HG02610 (cell line): ENCODE results near the gene JAK1.
"Not testable (repeated sequence)": the region's sequence is repeated elsewhere in the genome, so short reads cannot be mapped to it uniquely, and the experiment has no call there.

Source experiments
- ATAC-seq: cut with Tn5 transposase; IDR thresholded peaks from one replicate; pipeline ENCODE4 v1.9.1; 2021; ENCODE audit warnings: mild to moderate bottlenecking, moderate library complexity; ENCODE audit not compliant: unreplicated experiment

Gene JAK1

GRCh38 chr1:64966158-64966971 lies at the start of gene JAK1:
TSS of gene JAK1 (minus strand) at chr1:64966549. CDS start at chr1:64886264, 80,285 bp downstream.
- ATAC-seq, result peak; percentile 81

- ATAC-seq, result no peak
Measured at GRCh38 chr1:65014321-65014720, 48.0 kb upstream of the JAK1 start.

DNA sequence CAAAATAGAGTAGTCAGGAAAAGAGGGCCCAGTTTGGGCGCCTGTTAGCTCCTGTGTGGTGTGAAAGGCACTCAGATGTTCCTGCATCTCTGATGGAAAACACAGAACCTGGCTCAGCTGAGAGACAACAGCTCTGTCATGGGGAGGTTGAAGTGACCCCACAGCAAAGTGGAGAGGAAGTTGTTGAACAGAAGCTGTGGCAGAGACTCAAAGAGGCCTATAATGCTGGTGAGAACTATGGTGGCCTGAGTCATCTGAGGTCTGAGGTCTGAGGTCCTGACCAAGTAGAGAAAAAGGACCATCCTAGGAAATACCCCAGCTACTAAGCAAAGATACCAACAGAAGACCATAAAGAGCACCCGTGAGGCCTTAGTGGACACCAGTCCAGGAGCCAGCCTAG lies 45.6 kb upstream of the JAK1 start:
- peak; percentile 72 for ATAC-seq

- no peak for ATAC-seq
Measured at GRCh38 chr1:65009724-65010420, 43.5 kb upstream of the JAK1 start.

GRCh38 chr1:65009176-65009575 lies 42.8 kb upstream of the JAK1 start:
- no peak for ATAC-seq

DNA sequence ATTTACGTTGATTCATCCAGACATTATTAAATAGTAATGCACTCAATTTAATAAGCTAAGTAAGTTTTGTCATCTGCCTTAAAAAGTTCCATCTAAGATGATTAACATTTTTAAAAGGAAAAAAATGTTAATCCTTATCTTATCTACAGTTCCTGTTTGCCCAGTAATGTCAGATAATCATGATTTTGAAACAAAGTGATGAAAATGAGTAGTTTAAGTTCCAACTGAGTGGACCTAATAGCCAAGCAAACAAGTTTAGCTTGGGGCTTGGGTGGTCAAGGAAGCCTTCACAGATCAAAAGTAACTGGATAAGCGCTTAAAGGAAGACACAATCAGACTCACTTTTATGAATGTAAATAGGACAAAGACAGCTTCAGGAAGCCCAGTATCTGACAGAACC lies 40.5 kb upstream of the JAK1 start:
- no peak for ATAC-seq

- no peak for ATAC-seq
Measured at GRCh38 chr1:65003316-65003664, 36.9 kb upstream of the JAK1 start.

GRCh38 chr1:65002508-65003315 lies 36.4 kb upstream of the JAK1 start:
- peak; percentile 87 for ATAC-seq

GRCh38 chr1:65002156-65002507 lies 35.8 kb upstream of the JAK1 start:
- no peak for ATAC-seq

GRCh38 chr1:65001231-65001792 lies 35.0 kb upstream of the JAK1 start:
- ATAC-seq, result no peak

GRCh38 chr1:64998425-64998948 lies 32.1 kb upstream of the JAK1 start:
- not testable (repeated sequence) for ATAC-seq

- ATAC-seq, result no peak
Measured at GRCh38 chr1:64996541-64997257, 30.4 kb upstream of the JAK1 start.

DNA sequence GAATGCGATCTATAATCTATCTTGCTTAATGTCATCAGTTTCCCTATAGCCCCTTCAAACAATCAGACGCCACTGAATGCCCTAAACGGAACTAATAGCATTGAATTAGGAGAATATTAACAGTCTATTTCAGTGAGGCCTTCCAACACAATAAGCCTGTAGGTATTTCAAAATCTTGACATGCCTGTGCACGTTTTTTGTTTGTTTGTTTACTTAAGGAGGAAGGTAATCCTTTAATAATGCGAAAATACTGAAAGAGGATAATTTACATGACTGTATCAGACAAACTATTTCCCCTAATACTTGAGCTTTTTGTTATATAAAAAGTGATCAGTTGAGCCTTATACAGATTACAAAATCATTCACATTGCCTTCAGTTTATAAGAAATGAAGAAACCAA lies 29.0 kb upstream of the JAK1 start:
- no peak for ATAC-seq

DNA sequence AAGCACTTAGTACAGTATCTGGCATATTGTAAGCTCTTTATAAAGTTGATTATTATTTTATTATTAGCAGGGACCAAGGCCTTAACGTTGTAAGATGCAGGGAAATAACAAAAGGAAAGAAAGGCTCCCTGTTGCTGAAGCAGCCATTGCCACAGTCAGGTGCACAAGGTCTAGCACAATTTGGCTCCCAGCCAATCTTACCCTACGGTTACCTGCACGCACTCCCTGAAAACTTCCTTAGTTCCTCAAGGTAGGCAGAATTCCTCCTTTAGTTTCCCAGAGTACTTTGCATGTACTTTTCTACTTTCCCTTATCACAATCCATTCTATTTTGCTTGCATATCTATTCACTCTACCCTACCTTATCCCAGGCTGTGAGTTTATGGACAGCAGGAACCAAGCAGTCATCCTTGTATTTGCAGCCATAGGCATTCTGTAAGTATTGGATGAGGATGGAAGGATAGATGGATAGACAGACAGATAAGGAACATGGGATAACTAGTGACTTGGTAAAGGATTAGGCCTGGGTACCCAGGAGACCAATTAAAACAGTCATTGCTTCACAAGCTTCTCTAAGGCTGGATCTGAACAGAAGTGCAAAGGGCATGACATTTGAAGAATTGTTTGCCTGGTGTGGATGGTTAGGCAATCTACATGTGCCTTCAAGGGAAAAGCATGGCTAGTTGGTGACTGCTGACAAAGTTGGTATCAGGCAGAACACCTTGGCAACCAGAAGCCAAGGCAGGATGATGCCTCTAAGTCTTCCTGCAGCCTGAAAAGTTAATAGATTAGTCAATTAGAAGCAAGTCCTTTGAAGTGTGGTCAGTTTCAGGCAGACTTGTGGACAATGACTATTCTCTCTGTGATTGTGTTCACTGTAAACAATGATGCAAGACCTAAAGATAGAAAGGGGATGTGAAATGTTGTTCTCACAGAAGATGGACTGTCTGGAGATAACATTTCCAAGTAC lies 20.8 kb upstream of the JAK1 start:
- ATAC-seq, result peak; percentile 97

GRCh38 chr1:64984737-64985136 lies 18.4 kb upstream of the JAK1 start:
- no peak for ATAC-seq

DNA sequence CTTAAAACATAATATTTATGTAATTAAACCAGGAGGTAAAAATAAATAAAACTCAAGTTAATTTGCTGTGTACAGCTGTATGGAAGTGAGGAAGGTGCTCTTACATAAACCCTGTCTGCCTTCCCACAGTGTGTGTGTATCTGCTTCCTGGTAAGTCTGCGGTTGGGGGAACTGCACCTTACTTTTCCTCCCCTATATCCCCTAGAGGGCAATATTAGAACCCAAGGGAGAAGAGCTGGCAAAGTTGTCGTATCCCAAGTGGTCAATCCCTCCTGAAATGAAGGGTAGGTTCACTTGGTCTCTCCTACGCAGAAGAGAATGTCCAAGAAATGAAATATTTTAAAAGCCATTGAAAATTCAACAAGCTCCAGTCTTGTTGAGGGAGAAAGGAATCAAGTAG lies 17.8 kb upstream of the JAK1 start:
- no peak for ATAC-seq

DNA sequence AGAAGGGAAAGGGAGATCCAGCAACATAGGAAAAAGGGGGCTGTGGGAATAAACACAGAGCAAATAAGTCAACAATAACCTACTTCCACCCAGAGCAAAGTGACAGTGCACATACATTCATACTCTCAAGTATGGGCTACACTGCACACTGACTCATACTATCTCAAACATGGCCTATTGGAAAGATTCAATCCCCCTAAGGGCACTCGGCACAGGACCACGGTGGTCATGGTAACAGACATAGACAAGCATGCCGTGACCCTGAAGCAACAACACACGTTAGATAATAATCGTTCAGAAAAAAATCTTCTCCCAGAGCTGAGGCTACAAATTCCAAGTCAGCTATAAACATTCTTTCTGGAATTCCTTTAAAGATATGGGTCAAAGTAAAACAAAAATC lies 16.8 kb upstream of the JAK1 start:
- no peak for ATAC-seq

- ATAC-seq, result no peak
Measured at GRCh38 chr1:64981601-64982533, 15.5 kb upstream of the JAK1 start.
